ENCODE data around the gene KDM4C. TPM values are rescaled to one million over a fixed set of nuclear protein-coding genes. Genes with fewer than 3 reads are reported as not detected.

KDM4C gene
- total RNA-seq, 4 donors from 2014 or later, result 32.3 to 41.4 (median 35.3) TPM

GRCh38 chr9:6926436-6926835 is 168.7 kb downstream of the KDM4C start:
- intact Hi-C loops (cut with DNase I; ENCODE audit: low total_unique reads), result no loop called here
- no peak overlapping the region for H3K4me3 ChIP-seq (ENCODE audit: low read depth, poor library complexity, severe bottlenecking)
- DNase-seq (ENCODE audit: low spot score in 2 of 2), result no peak
- TF ChIP-seq POLR2A (IDR thresholded peaks at IDR 0.05) (no peak), CTCF (IDR thresholded peaks at IDR 0.05) (no peak)
- 82 to 83% methylated on average over 4 of the region's 4 CpGs for WGBS, 2 donors

GRCh38 chr9:6927838-6928237 is 170.1 kb downstream of the KDM4C start:
- 93 to 94% methylated on average over 1 of the region's 1 CpG for WGBS, 2 donors
- TF ChIP-seq POLR2A (IDR thresholded peaks at IDR 0.05), result no peak
- TF ChIP-seq CTCF (IDR thresholded peaks at IDR 0.05), result no peak
- H3K4me3 ChIP-seq (ENCODE audit: low read depth, poor library complexity, severe bottlenecking), result no peak overlapping the region
- no peak for DNase-seq (ENCODE audit: low spot score in 2 of 2)
- intact Hi-C loops (cut with DNase I; ENCODE audit: low total_unique reads), result no loop called here

- DNase-seq (ENCODE audit: low spot score in 2 of 2), result no peak
- intact Hi-C loops (cut with DNase I; ENCODE audit: low total_unique reads), result no loop called here
- H3K4me3 ChIP-seq (ENCODE audit: low read depth, poor library complexity, severe bottlenecking), result no peak overlapping the region
- TF ChIP-seq CTCF (IDR thresholded peaks at IDR 0.05) (no peak), POLR2A (IDR thresholded peaks at IDR 0.05) (no peak)
- WGBS, 2 donors, result 86 to 93% methylated on average over 2 of the region's 2 CpGs
Measured at GRCh38 chr9:6928863-6929262, 171.1 kb downstream of the KDM4C start.

GRCh38 chr9:6929441-6930215 is 171.9 kb downstream of the KDM4C start:
- intact Hi-C loops (cut with DNase I; ENCODE audit: low total_unique reads), result no loop called here
- DNase-seq (ENCODE audit: low spot score in 2 of 2), result no peak
- 62 to 78% methylated on average over 3 of the region's 3 CpGs for WGBS, 2 donors
- H3K4me3 ChIP-seq (ENCODE audit: low read depth, poor library complexity, severe bottlenecking), result no peak overlapping the region
- no peak for TF ChIP-seq CTCF (IDR thresholded peaks at IDR 0.05)

- H3K4me3 ChIP-seq (ENCODE audit: low read depth, poor library complexity, severe bottlenecking), result no peak overlapping the region
- intact Hi-C loops (cut with DNase I; ENCODE audit: low total_unique reads), result no loop called here
- no peak for TF ChIP-seq CTCF (IDR thresholded peaks at IDR 0.05)
- no peak for TF ChIP-seq POLR2A (IDR thresholded peaks at IDR 0.05)
- no peak for DNase-seq (ENCODE audit: low spot score in 2 of 2)
Measured at GRCh38 chr9:6930827-6931226, 173.1 kb downstream of the KDM4C start.

GRCh38 chr9:6931913-6932312 is 174.1 kb downstream of the KDM4C start:
- intact Hi-C loops (cut with DNase I; ENCODE audit: low total_unique reads), result no loop called here
- DNase-seq (ENCODE audit: low spot score in 2 of 2), result no peak
- TF ChIP-seq POLR2A (IDR thresholded peaks at IDR 0.05), result no peak
- TF ChIP-seq CTCF (IDR thresholded peaks at IDR 0.05), result no peak
- H3K4me3 ChIP-seq (ENCODE audit: low read depth, poor library complexity, severe bottlenecking), result no peak overlapping the region
- WGBS, 2 donors, result 41 to 50% methylated on average over 4 of the region's 4 CpGs
